AG04450 (cell line): ENCODE data around the gene CTAGE9. TPM values are rescaled to one million over a fixed set of nuclear protein-coding genes. Genes with fewer than 3 reads are reported as not detected.
"Not testable (repeated sequence)": the region's sequence is repeated elsewhere in the genome, so short reads cannot be mapped to it uniquely, and the experiment has no call there.

Source experiments
- CTCF ChIA-PET: fragments of 300-600, 350-600 bp; formaldehyde crosslinking; extraction: SDS; loops from one replicate; lab custom pipeline; 2022; ENCODE audit warnings: antibody characterized with exemption, inconsistent platforms; lab: Charles Lee
- POLR2A ChIA-PET: fragments of 350-600 bp; formaldehyde crosslinking; extraction: SDS; loops from one replicate; lab custom pipeline; 2021; ENCODE audit warnings: antibody characterized with exemption, inconsistent platforms; lab: Yijun Ruan, JAX
- DNase-seq: peaks from one replicate; pipeline ENCODE4 v3.0.0-alpha.2; 2011; ENCODE audit warnings: low read depth, low spot score
- H3K27ac ChIP-seq: one replicate; pipeline ENCODE4 v1.5.1; 2012; ENCODE audit warnings: low read depth, low read length, control low read depth
- H3K27me3 ChIP-seq: one replicate; pipeline ENCODE4 v1.6.0; 2012; ENCODE audit warnings: low read length; ENCODE audit not compliant: control insufficient read depth, insufficient read depth
- H3K4me3 ChIP-seq: 2 replicates; pipeline ENCODE4 v1.5.1; 2011; ENCODE audit warnings: mild to moderate bottlenecking, low read depth, low read length, control low read depth
- H3K9me3 ChIP-seq: 2 replicates; pipeline ENCODE4 v1.5.1; 2012; ENCODE audit warnings: low read length; ENCODE audit not compliant: control insufficient read depth, insufficient read depth
- polyA plus RNA-seq: library from polyadenylated mRNA; depleted of rRNA; stranded (reverse); fragments of >200 nt; gene quantifications from 2 replicates; pipeline ENCODE4 v1.2.3, GENCODE V29; 2011
- TF ChIP-seq, protein P1 (sequence below): IDR thresholded peaks from 2 replicates; pipeline ENCODE4 v1.5.1; 2011; ENCODE audit warnings: low read depth, low read length, control low read depth, inconsistent platforms

The CTAGE9 gene
- polyA plus RNA-seq, 1 experiment, result not detected

DNA sequence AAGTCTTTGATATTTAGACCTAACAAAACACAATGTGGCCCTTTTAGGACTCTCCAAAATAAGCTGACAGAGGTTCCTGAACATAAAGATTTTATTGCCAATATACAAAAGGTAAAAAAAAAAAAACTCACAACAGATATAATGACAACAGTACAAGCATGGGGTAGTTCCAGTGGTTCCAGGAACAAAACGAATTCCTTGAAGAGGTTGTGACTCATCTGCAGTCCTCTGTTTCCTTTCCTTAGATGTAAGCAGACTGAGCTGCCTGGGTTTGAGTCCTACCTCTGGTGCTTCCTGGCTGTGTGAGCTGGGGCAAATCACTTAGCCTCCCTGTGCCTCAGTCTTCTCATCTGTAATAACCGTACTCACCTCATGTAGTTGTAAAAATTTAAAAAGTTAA, 13.3 kb upstream of the CTAGE9 start:
- no peak for DNase-seq
- Histone ChIP-seq H3K27ac (no peak overlapping the region), H3K4me3 (no peak overlapping the region), H3K9me3 (no peaks in the 10 kb centered on the region), H3K27me3 (no peaks in the 10 kb centered on the region)
- POLR2A ChIA-PET, result interaction anchor here (0.6 kb wide), 1 partner anchor 85 kb away, joined by 9 read pairs; no protein-coding TSS in a partner anchor
- CTCF ChIA-PET, result interaction anchor here (1.1 to 6.3 kb wide), 2 partner anchors 29 to 55 kb away, joined by 3 to 33 read pairs; no protein-coding TSS in a partner anchor
- TF ChIP-seq, protein P1, sequence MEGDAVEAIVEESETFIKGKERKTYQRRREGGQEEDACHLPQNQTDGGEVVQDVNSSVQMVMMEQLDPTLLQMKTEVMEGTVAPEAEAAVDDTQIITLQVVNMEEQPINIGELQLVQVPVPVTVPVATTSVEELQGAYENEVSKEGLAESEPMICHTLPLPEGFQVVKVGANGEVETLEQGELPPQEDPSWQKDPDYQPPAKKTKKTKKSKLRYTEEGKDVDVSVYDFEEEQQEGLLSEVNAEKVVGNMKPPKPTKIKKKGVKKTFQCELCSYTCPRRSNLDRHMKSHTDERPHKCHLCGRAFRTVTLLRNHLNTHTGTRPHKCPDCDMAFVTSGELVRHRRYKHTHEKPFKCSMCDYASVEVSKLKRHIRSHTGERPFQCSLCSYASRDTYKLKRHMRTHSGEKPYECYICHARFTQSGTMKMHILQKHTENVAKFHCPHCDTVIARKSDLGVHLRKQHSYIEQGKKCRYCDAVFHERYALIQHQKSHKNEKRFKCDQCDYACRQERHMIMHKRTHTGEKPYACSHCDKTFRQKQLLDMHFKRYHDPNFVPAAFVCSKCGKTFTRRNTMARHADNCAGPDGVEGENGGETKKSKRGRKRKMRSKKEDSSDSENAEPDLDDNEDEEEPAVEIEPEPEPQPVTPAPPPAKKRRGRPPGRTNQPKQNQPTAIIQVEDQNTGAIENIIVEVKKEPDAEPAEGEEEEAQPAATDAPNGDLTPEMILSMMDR, result no peak

DNA sequence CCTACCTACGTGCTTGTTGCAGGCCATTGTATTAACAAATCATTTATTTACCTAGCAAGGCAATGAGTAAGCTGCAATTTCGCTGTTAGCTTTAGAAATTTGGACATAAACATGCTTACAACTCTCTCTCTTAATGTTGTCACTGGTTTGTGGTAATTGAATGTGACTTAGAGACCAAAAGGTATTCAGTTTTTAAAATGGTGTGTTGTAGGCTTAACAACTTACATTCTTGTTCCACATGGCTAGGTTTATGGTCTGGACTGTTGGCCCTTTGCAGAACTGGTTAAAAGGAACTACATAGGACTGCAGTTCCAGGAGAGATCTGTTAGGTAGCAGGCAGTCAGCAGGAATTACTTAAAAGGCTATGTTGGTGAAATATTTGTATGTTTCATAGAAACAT, 10.3 kb upstream of the CTAGE9 start:
- CTCF ChIA-PET, result interaction anchor here (6.3 kb wide), 1 partner anchor 26 kb away, joined by 33 read pairs; no protein-coding TSS in a partner anchor
- DNase-seq, result no peak
- Histone ChIP-seq H3K4me3 (no peak overlapping the region), H3K9me3 (no peaks in the 10 kb centered on the region), H3K27me3 (no peaks in the 10 kb centered on the region), H3K27ac (no peak overlapping the region)
- POLR2A ChIA-PET, result no interaction called here
- TF ChIP-seq, protein P1, result no peak

DNA sequence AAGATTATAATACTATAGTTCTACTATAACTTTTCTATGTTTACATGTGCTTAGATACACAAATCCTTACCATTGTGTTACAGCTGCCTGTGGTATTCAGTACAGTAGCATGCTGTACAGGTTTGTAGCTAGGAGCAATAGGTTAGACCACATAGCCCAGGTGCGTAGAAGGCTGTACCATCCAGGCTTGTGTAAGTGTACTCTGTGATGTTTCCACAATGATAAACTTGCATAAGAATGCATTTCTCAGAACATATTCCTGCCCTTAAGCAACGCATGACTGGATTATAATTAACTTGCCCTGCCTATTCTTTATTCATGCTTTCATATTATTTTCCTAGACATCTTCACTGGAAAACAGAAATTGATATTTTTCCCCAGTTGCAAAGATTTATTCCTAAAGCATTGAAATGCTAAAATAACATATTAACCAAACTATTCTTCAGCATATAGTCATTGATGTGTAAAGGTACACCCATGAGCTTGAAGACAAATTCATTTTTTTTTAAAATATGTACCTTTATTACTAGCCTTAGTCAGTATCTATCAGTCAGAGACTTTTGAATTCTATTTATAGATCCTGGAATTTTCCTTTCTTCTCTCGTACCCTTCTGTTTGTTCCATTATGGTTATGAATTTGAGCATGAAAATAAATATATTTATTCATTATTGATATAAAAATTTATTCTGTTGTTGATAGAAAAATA, 7.2 kb upstream of the CTAGE9 start:
- Histone ChIP-seq H3K9me3 (no peaks in the 10 kb centered on the region), H3K4me3 (no peak overlapping the region), H3K27me3 (no peaks in the 10 kb centered on the region), H3K27ac (no peak overlapping the region)
- TF ChIP-seq, protein P1, result no peak
- DNase-seq, result no peak
- CTCF ChIA-PET, result interaction anchor here (0.9 to 2.2 kb wide), 3 partner anchors 11 to 23 kb away, joined by 3 to 14 read pairs (median 10); no protein-coding TSS in a partner anchor
- POLR2A ChIA-PET, result no interaction called here

DNA sequence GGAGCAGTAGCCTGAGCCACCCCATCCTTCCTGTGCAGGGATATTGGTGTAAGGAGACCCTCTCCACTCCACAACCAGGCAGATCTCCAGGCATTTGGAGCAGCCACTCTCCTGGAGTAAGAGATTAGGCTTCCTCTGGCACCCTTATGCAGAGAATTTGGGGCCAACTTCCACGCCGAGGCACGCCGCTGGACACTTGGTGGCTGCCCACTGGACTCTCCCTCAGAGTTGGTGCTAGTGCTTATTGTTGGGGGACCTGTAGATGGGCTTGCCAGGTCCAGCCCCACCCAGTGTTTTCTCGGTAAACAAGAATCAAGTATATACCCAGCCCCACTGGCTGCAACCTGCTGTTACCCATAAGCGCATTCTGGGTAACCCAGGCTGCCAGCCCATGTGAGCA, 4.8 kb upstream of the CTAGE9 start:
- H3K4me3 ChIP-seq, CTCF ChIA-PET, POLR2A ChIA-PET: not testable (repeated sequence)

DNA sequence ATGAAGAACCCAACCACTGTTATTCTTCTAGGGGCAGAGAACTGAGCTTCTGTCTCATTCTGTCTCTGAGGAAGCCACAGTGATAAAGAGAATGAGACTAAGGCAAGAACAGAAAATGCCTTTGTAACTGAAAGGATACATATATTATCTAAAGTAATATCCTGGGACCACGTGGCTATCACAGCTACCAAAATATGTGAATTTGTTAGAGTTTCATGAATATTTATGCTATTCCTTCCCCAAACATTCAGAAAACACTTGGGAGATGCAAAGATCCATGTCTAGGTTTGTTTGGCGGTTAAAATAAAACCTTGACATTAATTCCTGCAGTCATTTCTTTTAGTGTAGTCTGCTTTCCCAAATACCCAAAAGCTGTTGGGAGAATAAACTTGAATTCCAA, 6.9 kb downstream of the CTAGE9 start:
- POLR2A ChIA-PET, DNase-seq, H3K27ac ChIP-seq, H3K9me3 ChIP-seq, CTCF ChIA-PET, H3K27me3 ChIP-seq, H3K4me3 ChIP-seq: not testable (repeated sequence)

More for the DNA sequence above, 4.8 kb upstream of the CTAGE9 start:
- not testable (repeated sequence) for H3K27ac ChIP-seq, H3K9me3 ChIP-seq, DNase-seq, H3K27me3 ChIP-seq

DNA sequence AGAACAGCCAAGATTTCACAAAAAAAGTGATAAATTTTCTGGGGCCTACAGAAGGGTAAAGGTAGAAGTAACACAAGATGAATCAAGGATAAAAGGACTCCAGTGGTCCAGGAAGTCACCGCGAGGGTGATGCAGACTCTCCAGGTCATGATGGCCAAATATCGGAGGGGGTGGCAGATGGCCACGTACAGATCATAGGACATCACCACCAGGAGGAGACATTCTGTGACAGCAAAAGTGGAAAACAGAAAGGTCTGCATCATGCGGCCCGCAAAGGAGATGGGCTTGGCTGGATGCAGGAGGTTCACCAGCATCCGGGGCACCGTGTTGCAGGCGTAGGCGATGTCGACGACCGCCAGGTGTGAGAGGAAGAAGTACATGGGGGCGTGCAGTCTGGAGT, 10.0 kb downstream of the CTAGE9 start:
- CTCF ChIA-PET, H3K27me3 ChIP-seq, POLR2A ChIA-PET, H3K27ac ChIP-seq, H3K4me3 ChIP-seq, DNase-seq, H3K9me3 ChIP-seq: not testable (repeated sequence)
